NCI-H2081 (cell line): ENCODE measurements around the gene PRKCZ.

ENCODE experiments used
- DNase-seq, 2 experiments: peaks; one replicate each; lab custom pipeline; 2025; lab: John Stamatoyannopoulos, UW

PRKCZ gene

DNA sequence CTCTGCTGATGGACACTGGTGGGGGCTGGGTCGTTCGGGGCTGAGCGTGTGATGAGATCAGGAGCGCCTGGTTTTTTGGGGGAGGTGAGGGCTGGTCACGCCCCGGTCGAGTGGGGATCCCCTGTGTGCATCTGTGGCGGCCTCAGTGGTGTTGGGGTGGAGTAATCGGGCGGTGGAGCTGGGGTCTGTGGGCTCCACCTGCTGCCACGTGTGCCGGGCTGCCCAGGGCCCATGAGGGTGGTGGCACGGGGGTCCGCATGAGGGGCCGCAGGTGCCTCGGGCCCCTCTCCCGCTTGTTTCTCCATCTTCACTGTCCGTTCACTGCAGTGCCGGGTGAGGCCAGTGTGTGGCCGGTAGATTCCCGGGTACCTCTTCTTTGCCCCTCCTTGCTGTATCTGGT, 17.2 kb downstream of the PRKCZ start:
- DNase-seq: no peak

DNA sequence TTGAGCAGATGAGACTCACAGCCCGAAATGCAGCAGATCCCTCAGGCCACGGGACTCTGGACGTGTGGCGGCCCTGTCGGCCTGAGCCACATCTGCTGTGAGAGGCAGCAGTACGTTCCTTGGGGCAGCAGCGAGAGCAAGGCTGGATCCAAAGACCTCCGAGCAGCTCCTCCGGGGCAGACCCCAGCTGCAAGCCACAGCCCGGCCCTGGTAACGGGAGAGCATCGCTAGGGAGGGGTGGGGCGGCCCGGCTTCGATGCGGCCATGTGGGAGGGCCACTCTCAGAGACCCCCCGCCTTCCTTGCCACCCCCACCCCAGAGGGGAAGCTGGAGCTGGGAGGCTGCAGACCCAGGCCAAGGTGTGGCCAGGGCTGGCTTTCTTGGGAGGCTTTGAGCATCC, 17.8 kb downstream of the PRKCZ start:
- no peak for DNase-seq

DNA sequence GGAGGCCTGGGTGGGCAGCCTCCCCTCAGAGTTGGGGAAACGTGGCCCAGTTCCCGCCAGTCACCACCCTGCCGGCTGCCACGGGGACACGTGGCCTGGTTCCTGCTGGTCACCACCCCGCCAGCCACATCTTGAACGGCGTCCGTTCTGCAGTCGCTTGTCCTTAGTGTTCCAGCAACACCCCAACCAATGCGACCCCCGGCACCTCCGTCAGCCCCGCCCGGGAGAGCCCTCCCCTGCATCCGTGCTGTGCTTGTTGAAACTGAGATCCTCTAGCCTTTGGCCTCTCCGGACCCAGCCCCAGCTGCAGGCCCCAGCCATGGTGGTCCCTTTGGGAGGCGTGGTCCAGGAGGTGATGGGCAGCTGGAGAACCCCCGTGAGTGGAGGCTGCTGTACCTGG, 18.7 kb downstream of the PRKCZ start:
- no peak for DNase-seq

DNA sequence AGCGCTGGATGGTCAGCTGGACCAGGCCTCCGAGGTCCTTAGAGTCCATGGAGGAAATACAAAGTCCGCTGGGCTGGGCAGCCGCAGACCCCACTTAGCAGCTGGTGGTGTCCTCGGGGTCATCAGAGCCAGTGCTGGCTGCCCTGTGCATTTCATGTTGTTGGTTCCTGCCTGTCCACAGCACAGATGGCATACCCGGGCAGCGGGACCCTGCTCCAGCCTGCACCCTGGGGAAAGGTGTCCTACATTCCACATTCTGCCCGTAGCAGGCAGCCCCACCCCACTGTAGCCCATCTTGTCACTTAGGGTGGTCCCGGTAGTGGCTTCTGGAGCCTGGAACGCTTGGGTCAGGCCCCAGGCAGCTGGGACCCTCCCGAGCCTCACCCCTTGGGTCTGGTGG, 19.8 kb downstream of the PRKCZ start:
- no peak for DNase-seq

DNA sequence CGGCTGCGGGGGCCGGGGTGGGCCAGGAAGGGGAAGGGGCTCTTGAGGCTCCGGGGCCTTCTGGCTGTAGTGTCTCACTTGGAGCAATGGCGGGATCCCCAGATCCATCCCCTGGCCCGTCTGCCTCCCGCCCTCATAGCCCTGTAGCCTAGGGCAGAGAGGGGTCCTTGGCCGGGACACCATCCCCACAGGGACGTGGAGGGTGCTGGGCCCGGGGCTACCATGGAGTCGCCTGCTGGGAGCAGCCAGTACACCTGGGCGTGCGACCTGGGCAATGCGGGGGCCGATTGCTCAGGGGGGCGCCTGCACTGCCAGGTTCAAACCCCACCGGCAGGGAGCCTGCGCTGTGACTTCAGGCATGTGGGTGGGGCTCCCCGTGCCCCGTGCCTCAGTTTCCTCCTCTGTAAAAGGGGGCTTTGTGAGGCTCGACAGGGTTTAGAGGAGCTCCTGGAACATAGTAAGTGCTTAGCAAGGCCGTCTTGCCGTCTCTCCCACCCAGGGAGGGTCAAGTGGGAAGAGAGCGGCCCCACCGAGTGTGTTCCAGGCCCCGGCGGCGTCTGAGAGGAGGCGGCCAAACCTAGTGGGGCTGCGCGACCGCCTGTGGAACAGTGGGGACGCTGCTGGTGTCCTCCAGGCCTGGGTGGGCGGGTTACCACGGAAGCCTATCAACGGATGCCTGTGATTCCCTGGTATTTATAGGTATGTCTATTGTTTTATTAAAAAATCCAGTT, 20.8 kb downstream of the PRKCZ start:
- no peak for DNase-seq

DNA sequence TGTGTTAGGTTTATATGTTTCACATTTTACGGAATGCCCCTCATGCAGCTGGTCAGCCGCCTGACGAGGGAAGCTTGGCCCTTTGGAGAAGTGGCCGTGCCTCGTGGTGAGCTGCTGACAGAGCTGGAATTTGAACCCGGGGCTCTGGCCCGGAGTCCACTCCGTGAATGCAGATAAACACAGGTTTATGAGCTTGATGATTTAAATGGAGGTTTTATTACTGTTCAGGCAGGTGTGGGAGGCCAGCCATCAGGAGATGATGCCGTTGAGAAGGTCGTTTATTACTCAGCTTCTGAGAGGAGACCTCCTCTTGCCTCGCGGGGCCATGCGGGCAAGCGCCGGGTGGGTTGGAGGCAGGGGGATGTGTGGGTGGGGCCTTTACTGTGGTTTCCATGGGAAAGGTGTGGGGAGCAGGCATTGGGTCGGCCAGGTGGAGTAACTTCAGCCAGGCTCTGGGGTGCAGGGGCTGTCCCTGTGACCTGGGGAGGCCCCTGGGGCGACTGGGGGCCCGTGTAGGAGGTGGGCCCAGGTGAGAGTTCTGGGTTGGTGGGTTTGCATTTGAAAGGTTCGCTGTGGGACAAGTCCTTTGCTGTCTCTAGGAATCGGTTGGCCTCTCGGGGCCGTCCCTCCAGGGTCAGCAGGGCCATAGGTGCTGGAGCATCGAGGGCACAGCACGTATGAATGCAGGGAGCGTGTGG, 22.0 kb downstream of the PRKCZ start:
- no peak for DNase-seq

DNA sequence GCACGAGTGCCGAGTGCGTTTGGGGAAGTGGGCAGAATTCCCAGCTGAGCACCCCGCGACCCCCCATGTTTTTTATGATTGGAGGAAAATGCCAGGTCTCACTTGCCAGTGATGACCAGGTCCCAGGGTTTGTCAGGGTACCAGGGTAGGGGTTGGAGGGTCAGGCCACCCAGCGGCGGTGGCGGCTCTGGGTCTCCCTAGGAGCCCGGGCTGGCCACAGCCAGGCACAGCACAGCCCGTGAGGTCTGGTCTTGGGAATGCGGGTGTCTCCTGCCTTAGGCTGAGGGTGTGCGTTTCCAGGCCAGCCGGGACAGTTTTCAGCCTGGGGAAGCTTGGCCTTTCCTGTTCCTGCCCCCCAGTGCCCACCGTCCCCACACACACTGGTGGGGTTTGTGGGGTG, 22.7 kb downstream of the PRKCZ start:
- DNase-seq: no peak

DNA sequence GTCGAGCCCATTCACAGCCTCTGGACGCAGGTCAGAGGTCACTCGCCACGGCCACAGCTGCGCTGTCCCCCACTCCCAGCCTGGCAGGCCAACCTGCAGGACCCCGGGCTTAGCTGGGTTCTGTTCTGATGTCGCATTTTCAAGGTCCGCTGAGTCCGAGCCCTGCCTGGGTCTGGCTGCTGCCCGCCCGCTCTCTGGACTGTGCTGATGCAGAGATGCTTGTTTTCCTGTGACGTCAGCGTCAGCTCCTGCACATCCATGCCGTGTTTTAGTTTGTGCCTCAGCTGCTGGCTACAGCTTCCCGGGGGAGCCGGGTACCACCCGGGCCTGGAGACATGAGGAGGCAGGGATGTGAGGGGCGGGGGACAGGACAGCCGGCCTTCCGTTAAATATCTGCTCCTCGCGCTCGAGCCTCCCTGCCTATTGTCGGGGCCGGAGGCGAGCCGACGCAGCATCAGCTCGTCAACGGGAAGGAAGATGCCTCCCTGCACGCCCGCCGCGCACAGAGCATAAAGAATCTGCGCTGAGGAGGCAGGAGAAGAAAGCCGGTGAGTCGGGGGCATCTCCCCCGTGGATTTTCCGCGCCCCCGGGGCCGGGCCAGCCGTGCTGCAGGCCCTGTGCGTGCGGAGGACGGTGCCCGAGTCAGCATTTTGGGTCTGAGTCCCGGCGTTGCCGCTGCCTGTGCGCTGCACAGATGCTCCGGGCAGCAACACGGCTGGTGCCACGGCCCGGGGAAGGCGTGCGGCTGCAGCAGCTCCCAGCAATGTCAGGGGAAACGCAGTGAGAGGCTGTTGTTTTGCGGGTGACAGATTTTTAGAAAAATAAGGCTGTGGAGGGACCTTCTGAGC, 23.4 kb downstream of the PRKCZ start:
- DNase-seq: no peak

DNA sequence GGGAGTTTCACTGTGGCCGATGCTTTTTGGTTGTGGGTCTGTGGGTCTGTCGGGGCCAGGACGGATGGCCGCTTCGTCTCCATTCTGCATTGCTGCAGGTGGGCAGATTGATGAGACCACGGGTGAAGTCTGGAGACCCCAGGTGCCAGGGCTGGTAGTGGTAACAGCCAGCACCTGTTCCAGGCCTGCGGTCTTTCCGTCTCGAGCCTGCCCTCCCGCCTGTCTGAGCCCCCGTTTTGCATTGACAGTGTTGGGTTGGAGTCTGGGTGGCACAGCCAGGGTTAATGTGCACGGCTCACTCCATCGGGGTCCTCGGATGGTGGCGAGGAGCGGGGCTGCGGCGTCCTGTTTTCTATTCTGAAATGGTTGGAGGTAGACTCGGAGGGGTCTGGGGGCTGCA, 24.2 kb downstream of the PRKCZ start:
- no peak for DNase-seq

DNA sequence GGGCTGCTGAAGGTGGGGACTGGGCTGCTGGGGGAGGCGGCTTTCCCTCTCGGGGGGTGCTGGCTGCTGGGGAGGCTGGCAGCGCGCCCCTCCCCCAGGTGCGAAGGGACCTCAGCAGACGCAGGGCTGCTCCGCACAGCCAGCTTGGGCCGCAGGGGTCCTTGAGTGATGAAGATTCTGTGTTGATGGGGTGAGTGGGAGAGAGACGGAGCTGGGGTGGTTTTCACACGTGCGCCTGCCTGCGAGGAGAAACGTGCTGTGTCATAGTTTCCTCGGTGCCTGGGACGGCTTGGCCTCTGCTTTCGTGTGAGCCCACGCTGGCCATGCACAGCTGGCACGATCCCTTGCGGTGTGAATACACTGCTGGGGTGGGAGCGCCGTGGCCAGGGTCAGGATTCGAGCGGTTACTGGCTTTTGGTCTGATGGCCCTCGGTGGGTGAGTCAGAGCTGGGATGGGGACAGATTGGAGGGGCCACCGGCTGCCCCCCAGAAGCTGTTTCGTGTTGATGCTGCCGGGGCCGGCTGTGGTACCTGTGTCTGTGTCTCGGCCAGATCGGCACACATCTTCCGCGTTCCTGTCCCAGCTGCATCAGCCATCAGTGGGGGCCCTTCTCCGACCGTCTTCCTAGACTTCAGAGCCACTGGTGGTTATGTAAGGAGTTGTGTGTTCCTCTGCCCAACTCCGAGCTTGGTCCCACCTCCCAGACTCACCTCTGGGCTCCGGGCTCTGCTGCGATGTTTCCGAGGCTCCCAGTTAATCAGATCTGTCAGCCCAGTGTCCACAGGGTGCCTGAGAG, 24.9 kb downstream of the PRKCZ start:
- DNase-seq: no peak

DNA sequence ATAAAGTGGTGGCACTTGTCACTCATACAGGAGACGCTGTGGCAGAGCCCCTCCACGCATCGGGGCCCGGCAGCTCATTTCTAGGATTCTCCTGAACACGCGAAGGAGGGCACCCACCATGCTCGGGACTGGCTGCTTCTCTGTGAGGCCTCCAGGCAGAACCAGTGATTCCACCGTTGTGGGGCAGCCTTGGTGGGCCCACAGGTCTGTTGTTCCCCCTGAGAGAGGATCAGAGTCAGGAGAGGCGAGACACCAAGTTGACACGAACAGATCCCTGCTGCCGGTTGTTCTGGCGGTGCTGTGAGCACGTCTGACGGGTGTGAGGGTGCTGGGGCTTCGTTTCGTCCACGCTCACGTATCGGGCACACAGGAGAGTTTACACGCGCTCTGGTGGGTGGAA, 26.6 kb downstream of the PRKCZ start:
- no peak for DNase-seq

DNA sequence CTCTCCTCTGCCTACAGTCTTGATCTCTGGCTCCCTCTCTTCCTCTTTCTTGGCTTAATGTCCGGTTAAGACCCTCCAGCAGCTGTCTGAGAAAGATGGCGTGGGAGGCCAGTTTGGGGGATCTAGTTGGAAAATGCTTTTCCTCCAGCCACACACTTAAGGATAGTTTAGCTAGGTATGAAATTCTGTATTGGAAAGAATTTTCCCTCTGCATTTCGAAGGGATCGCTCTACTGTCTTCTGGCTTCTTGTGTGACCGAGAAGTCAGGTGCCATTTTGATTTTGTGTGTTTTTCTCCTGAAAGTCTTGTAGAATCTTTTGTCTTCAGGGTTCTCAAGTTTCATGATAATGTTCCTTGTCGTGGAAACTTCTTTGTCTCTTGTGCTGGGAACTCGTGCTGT, 28.0 kb downstream of the PRKCZ start:
- DNase-seq: no peak

DNA sequence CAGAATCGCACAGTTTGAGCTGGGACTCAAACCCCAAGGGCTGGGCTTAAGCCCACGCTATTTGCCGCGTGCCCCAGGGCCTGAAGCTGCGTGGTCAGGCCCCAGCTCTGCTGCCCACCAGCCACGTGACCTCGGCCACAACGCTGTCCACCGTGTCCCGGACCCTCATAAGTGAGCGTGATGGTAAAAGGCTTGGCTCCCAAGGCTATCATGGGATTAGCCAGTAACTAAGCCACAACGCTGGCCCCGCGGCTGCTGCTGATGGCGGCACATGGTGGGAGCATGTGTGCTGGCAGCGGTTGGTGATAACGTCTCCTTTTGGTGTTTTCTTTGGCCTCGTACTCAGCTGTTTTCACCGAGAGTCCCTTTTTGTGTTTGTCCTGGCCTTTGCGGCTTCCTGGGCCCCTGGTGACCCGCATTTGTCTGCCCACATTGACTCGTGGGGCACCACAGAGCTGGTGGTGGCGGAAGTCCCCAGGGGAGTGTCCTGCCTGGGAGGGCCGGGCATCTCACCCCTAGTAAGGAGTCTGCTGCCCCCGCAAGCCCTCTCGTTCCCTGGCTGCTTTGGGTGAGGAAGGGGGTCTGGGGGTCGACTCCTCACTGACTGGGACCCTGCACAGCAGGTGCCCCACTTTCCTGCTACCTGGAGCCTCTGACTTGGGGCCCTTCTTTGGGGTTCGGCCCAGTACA, 29.3 kb downstream of the PRKCZ start:
- DNase-seq: no peak

DNA sequence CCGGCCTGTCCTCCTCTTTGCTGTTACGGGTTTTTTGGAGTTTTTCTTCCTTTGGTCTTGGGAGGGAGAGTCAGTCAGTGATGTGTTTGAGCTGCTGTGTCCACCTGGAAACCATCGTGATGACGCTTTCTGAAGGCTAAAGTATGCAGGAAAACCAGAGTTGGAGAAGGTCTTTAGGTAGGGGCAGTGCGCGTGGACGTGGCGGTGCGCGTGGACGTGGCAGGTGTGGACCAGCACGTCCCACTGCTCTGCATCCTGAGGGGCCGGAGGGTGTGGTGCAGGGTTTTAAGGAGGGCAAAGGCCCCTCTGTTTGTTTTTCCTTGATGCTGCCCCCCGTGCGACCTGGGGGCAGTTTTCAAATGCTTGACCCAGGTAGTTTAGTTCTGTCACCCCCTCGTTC, 29.9 kb downstream of the PRKCZ start:
- no peak for DNase-seq

DNA sequence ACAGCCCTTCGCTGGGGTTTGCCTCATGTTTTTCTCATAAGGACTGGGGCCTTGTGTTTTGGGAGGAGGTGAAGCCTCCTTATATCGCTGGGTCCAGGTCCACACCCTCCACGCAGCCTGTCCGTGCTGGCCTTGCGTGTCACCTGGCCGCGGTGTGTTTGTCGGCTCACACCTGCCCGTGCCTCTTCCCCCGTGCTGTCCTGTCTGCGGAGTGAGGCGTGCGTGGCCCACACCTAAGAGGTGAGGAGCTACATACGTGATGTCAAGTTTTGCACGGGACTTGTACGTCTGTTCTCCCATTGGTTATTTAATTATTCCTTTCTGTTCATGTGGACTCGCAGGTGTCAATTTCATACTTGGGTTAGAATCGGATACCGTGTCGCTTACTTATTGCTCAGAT, 30.7 kb downstream of the PRKCZ start:
- DNase-seq: no peak

DNA sequence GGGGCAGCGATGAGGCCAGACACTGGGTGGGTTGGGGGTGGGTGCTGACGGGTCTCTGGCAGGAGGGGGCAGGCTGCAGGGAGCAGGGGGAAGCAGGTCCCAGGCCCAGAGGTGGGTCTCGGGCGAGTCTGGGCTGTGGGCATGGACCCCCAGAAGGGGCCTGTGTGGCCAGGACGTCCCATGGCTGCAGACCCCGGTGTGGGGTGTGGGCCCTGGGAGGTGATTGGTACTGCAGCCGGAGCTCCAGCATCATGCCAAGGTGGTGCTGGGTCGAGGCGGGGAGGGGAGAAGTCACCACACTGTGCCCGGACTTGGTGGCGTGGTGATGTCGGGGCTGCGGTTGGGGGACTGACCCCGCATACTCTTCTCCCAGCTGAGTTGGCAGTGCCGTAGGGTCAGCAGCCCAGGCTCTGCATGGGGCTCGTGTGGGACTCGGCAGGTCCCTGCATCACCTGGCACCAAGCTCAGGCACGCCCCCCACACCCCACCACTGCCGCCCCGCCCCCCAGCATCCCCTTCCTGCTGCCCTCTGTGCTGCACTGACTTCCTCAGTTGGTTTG, 31.2 kb downstream of the PRKCZ start:
- DNase-seq: no peak

DNA sequence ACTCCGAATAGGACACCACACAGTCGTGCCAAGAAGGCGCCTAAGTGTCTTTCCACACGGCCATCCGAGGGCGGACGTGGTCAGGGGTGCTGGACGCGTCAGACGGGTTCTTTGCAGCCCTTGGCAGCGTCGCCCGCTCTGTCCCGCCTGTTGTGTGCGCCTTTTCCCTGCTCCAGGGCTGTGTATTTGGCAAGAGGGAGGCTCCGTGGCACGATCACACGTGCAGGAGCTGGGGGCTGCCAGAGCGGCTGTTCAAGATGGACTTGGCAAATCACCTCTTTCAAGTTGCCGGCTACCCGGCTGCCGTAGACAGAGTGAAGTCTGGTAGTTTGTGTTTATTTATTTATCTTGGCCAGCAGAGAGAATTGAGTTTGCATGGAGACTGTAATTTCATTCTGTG, 31.9 kb downstream of the PRKCZ start:
- no peak for DNase-seq

DNA sequence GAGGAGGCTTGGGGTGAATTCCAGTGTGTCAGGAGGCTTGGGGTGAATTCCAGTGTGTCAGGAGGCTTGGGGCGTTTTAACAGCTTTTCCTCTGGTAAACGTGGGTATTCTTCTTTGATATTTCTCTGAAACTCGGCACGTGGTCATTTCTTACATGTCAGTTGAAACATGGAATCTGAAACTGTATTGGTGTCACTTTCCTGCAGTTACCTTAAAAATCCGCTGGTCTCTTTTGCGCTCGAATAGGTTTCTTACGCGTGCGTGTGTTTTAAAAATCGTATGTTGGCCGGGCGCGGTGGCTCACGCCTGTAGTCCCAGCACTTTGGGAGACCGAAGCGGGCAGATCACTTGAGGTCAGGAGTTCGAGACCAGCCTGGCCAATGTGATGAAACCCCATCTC, 33.5 kb downstream of the PRKCZ start:
- DNase-seq: no peak

DNA sequence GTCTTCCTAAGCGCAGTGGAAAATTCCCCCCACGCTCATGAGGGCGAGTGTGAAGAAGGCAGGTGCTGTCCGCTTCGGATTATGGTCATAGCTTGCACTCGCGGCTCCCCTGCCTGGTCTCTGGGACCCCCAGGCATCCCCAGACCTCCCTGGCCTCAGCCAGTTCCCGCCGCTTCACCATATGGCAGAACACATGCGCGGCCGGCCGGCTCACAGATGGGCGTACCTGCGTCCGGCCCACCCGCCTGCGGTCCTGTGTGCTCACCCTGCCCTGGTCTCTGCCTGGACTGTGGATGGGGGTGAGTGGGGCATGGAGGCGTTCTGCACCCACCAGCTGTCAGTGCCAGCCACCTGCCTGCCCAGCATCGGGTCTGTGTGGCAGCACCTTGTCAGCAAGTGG, 34.1 kb downstream of the PRKCZ start:
- DNase-seq: no peak

DNA sequence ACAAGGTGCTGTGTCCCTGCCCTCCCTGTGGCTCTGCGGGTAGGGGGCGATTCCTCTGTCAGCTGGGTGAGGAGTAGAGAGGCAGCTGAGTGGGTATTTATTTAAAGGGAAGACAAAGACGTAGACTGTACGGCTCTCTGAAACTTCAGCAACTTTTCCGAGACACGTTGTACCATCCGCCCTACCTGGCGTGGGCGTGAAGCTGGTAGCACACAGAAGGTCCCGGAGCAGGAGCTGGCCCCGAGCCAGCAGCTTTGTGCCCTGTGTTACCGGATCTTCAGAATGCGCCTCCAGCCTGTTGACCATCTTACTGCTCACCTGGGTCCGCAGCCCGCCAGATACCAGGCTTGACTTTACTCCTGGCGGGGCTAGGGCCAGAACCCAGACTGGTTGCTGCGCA, 34.9 kb downstream of the PRKCZ start:
- DNase-seq: no peak

DNA sequence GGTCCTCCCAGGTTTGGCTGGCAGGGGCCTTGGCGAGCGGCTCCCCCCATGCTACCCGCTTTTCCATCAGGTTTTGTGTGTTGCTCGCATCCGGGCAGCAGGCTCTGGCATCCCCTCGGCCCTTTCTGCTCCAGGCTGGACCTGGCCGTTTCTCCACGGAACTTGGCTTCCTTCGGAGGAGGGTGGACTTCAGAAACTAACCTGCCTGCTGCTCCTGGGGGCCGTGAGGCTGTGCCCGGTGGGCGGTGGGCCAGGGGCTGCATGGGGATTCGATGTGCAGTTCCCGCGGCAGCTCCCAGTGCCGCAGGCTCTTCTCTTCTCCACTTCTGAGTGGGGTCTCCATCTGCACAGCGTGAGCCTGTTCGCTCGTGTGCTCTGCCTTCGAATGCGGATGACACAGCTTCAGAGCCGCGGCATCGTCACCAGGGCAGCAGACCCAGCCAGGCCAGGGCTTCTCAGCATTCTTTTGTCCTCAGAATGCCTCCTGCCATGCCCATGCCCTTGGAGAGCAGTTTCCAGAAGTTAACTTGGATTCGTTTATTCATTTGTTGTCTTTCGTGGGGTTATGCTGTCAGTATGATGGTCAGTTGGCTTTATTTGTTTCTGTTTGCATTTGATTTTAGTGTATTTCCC, 36.4 kb downstream of the PRKCZ start:
- no peak for DNase-seq
